Adipocyte (in vitro differentiated cells): ENCODE data around the gene CIAO3.
"Not testable (repeated sequence)": the region's sequence is repeated elsewhere in the genome, so short reads cannot be mapped to it uniquely, and the experiment has no call there.

Source experiments
- DNase-seq: peaks from one replicate; pipeline ENCODE4 v3.0.0-alpha.2; 2015; ENCODE audit warnings: low read depth
- H3K27me3 ChIP-seq: replicated peaks from 2 replicates; pipeline ENCODE4 v1.7.0; 2013; ENCODE audit warnings: mild to moderate bottlenecking, low read length, moderate library complexity; ENCODE audit not compliant: control insufficient read depth, insufficient read depth
- H3K36me3 ChIP-seq: 2 replicates; pipeline ENCODE4 v1.7.0; 2013; ENCODE audit warnings: low read length, mild to moderate bottlenecking, moderate library complexity; ENCODE audit not compliant: control insufficient read depth, insufficient read depth, severe bottlenecking
- H3K4me1 ChIP-seq: 2 replicates; pipeline ENCODE4 v1.7.0; 2013; ENCODE audit warnings: mild to moderate bottlenecking, low read length, moderate library complexity; ENCODE audit not compliant: control insufficient read depth, insufficient read depth
- H3K4me3 ChIP-seq: 2 replicates; pipeline ENCODE4 v1.7.0; 2013; ENCODE audit warnings: mild to moderate bottlenecking, low read length, moderate library complexity
- H3K9ac ChIP-seq: 2 replicates; pipeline ENCODE4 v1.7.0; 2013; ENCODE audit warnings: mild to moderate bottlenecking, low read length, moderate library complexity
- H3K9me3 ChIP-seq: 2 replicates; pipeline ENCODE4 v1.7.0; 2013; ENCODE audit warnings: mild to moderate bottlenecking, low read length, moderate library complexity; ENCODE audit not compliant: control insufficient read depth

CIAO3 gene

DNA sequence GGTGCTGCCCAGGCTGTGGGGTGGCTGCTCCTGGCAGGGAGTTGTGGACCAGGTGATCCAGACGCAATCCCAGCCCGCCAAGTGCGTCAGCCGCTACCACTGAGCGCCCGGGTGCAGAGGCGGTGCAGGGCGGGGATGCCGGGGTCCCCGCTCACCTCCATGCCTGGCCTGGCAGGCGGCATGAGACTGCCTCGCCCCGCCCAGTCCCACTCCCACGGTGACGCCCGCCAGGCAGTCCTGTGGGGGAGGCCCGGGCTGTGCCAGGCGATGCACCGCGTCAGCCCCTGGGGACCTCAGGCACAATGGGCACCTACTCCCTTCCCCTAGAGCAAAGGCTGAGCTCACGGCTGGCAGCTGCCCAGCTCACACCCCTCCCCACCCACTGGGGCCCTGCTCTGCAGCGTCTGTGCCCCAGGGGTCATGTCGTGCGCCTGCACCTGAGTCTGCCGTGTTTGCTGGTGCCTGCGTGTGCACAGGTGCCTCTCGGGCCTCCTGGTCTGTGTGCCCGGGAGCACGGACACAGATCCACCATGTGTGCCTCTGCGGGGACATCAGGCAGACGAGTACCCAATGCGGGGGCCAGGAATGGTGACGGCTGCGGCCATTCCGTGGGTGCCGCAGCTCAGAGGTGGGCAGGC, 42.1 kb upstream of the CIAO3 start:
- Histone ChIP-seq H3K36me3 (peaks cover 5% of the 10 kb centered on the region), H3K4me3 (no peak overlapping the region), H3K9ac (no peak overlapping the region), H3K9me3 (no peaks in the 10 kb centered on the region), H3K27me3 (peaks cover 38% of the 10 kb centered on the region), H3K4me1 (peaks cover 11% of the 10 kb centered on the region)
- no peak for DNase-seq

DNA sequence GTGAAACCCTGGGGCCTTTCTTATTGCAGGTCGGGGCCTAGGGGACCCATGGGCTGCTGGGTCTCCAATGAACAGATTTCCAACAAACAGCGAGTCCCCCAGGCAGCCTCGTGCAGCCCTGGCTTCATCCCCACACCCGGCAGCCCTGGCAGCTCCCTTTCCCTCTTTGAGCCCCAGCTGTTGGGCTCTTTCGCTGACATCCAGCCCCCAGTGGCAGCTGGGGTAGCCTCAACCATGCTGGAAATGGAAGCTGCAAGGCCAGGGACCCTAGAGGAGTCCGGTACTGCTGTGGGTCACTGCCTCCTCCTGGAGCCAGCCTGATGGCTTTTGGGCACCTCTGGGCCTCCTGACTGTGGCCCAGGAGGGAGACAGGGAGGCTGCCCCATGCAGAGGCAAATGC, 41.5 kb upstream of the CIAO3 start:
- Histone ChIP-seq H3K4me3 (no peak overlapping the region), H3K4me1 (peaks cover 7% of the 10 kb centered on the region), H3K36me3 (peaks cover 5% of the 10 kb centered on the region), H3K27me3 (peaks cover 38% of the 10 kb centered on the region), H3K9me3 (no peaks in the 10 kb centered on the region), H3K9ac (no peak overlapping the region)
- DNase-seq = no peak

GRCh38 chr16:781346-782010, 40.7 kb upstream of the CIAO3 start:
- no peak overlapping the region for H3K9ac ChIP-seq
- peaks cover 5% of the 10 kb centered on the region for H3K36me3 ChIP-seq
- no peak overlapping the region for H3K4me3 ChIP-seq
- H3K4me1 ChIP-seq = peaks cover 4% of the 10 kb centered on the region
- H3K27me3 ChIP-seq = peaks cover 38% of the 10 kb centered on the region
- no peaks in the 10 kb centered on the region for H3K9me3 ChIP-seq
- no peak for DNase-seq

GRCh38 chr16:780296-780695, 39.5 kb upstream of the CIAO3 start:
- Histone ChIP-seq H3K4me3 (no peak overlapping the region), H3K27me3 (peaks cover 42% of the 10 kb centered on the region), H3K9ac (no peak overlapping the region), H3K4me1 (peaks cover 4% of the 10 kb centered on the region), H3K9me3 (no peaks in the 10 kb centered on the region), H3K36me3 (no peaks in the 10 kb centered on the region)
- DNase-seq = no peak

GRCh38 chr16:779561-779960, 38.8 kb upstream of the CIAO3 start:
- H3K4me3 ChIP-seq = no peak overlapping the region
- no peaks in the 10 kb centered on the region for H3K9me3 ChIP-seq
- DNase-seq = no peak
- H3K36me3 ChIP-seq = no peaks in the 10 kb centered on the region
- H3K27me3 ChIP-seq = peaks cover 42% of the 10 kb centered on the region
- H3K4me1 ChIP-seq = peaks cover 4% of the 10 kb centered on the region
- no peak overlapping the region for H3K9ac ChIP-seq

- peaks cover 42% of the 10 kb centered on the region for H3K27me3 ChIP-seq
- H3K9me3 ChIP-seq = no peaks in the 10 kb centered on the region
Measured at GRCh38 chr16:778909-779527, 38.2 kb upstream of the CIAO3 start.

DNA sequence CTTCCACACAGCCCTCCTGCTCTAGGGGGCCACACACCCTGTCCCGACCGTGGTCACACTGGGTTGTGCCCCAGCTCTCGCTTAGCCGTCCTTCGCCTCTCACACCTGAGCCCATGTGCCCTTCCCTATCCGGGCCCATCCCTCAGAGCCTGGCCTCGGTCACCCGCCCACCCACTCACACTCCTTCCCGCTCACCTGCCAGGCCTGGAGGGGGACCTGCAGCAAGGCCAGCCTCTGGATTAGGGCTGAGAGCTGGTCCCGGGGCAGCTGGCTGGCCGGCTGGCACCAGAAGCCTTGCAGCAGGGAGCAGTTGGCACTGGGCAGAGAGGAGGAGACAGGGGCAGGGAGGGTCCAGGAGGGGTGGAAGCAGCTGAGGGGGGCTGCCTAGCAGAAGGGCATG, 37.6 kb upstream of the CIAO3 start:
- H3K4me3 ChIP-seq = no peak overlapping the region
- no peak for DNase-seq
- H3K9ac ChIP-seq = no peak overlapping the region
- H3K4me1 ChIP-seq = peaks cover 4% of the 10 kb centered on the region
- no peaks in the 10 kb centered on the region for H3K9me3 ChIP-seq
- no peaks in the 10 kb centered on the region for H3K36me3 ChIP-seq
- peaks cover 41% of the 10 kb centered on the region for H3K27me3 ChIP-seq

More at GRCh38 chr16:778909-779527, 38.2 kb upstream of the CIAO3 start:
- DNase-seq = no peak
- peaks cover 4% of the 10 kb centered on the region for H3K4me1 ChIP-seq
- H3K9ac ChIP-seq = no peak overlapping the region
- H3K4me3 ChIP-seq = no peak overlapping the region
- no peaks in the 10 kb centered on the region for H3K36me3 ChIP-seq

GRCh38 chr16:777826-778225, 37.0 kb upstream of the CIAO3 start:
- Histone ChIP-seq H3K4me3 (no peak overlapping the region), H3K9ac (no peak overlapping the region), H3K4me1 (peaks cover 4% of the 10 kb centered on the region), H3K36me3 (no peaks in the 10 kb centered on the region), H3K27me3 (peaks cover 37% of the 10 kb centered on the region), H3K9me3 (no peaks in the 10 kb centered on the region)
- DNase-seq = peak; percentile 8

DNA sequence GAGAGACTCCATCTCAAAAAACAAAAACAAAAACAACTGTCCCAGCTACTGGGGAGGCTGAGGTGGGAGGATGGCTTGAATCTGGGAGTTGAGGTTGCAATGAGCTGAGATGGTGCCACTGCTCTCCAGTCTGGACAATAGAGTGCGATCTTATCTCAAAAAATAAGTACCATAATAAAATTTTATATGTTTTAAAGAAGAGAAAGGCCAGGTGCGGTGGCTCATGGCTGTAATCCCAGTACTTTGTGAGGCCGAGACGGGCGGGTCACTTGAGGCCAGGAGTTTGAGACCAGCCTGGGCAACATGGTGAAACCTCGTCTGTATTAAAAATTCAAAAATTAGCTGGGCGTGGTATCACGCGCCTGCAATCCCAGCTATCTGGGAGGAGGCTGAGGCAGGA, 36.0 kb upstream of the CIAO3 start:
- Histone ChIP-seq H3K27me3 (peaks cover 30% of the 10 kb centered on the region), H3K36me3 (no peaks in the 10 kb centered on the region), H3K4me1 (peaks cover 4% of the 10 kb centered on the region), H3K4me3 (no peak overlapping the region), H3K9ac (no peak overlapping the region), H3K9me3 (no peaks in the 10 kb centered on the region)
- no peak for DNase-seq

- not testable (repeated sequence) for H3K36me3 ChIP-seq, H3K9me3 ChIP-seq, H3K9ac ChIP-seq, H3K4me1 ChIP-seq, DNase-seq, H3K4me3 ChIP-seq
- H3K27me3 ChIP-seq = peaks cover 30% of the 10 kb centered on the region
Measured at GRCh38 chr16:776298-776697, 35.5 kb upstream of the CIAO3 start.

DNA sequence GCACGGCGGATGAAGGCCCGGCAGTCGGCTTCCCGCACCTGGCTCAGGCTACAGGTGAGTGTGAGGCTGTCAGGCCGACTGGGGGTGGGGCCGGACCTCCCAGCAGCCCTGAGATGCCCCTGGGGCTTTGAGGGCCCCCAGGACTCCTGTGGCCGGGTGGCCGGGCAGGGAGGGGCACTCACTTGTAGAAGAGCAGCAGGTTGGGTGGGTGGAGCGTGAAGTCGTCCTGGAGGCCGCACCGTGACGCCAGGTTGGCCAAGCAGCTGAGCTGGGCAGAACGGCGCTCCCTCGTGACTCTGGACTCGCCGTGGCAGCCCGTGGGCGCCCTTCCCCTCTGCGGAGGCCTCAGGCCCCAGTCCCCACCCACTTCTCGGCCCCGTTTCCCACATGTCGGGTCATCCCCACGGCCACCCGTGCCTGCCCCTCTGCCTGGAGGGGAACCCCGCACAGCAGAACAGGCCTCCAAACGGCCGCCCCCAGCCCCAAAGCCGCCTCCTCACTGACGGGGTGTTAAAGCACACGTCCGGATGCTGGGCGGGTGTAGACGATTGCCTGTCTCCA, 34.5 kb upstream of the CIAO3 start:
- no peak overlapping the region for H3K9ac ChIP-seq
- H3K4me3 ChIP-seq = no peak overlapping the region
- peaks cover 30% of the 10 kb centered on the region for H3K27me3 ChIP-seq
- DNase-seq = no peak
- H3K9me3 ChIP-seq = no peaks in the 10 kb centered on the region
- no peaks in the 10 kb centered on the region for H3K4me1 ChIP-seq
- H3K36me3 ChIP-seq = no peaks in the 10 kb centered on the region
